ENCODE measurements around the gene KRTAP10-5.
A peak's percentile ranks its signal among the peaks of the same experiment; 100 is the strongest.

The KRTAP10-5 gene

DNA sequence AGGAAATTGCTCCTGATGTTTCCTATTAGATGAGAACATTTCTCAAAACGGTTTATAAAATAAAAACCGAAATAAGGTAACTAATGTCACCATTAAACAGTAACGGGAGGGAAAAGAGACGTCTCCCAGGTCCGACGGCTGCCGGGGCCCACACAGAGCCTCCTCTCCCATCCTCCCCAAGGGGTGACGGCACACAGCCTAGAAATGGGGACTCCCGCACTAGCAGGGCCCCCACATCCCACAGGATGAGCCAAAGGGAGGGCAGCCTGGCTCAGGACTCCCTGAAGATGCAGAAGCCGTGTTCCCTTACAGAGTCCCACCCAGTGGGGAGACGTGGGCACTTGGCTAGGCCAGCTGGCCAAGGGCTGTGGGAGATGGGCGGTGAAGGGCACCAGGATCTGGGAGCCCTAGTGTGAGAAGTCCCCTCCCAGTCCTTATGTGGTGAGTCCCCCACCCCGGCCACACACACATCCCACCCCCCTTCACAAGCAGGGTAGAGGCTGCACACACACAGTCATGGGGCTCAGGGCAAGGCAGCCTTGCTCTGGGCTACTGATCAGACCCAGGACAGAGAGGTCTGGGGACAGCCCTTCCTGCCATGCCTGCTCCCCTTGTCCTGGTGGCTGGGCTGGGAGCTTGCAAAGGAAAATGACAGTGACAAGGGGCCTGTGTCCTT, 25.1 kb downstream of the KRTAP10-5 start:
- Histone ChIP-seq H3K27ac (ENCODE audit: low read depth, low read length) (no peak overlapping the region), H3K27me3 (ENCODE audit: insufficient read depth, low read length, poor library complexity) (no peaks in the 10 kb centered on the region), H2BK15ac (replicated peaks; ENCODE audit: low read depth) (no peak overlapping the region), H3K9ac (ENCODE audit: low read length) (no peak overlapping the region), H3K4me1 (ENCODE audit: control insufficient read depth, low read depth, low read length) (no peaks in the 10 kb centered on the region), H2BK5ac (ENCODE audit: low read length) (no peak overlapping the region), H2AK5ac (ENCODE audit: low read length) (no peak overlapping the region), H2BK120ac (ENCODE audit: low read depth, low read length) (no peak overlapping the region), H3K23ac (ENCODE audit: low read length) (no peak overlapping the region), H4K5ac (ENCODE audit: low read length) (no peak overlapping the region), H3K79me1 (ENCODE audit: low read length) (no peaks in the 10 kb centered on the region), H3K79me2 (ENCODE audit: control insufficient read depth, insufficient read depth, low read length) (no peaks in the 10 kb centered on the region), H3K4me2 (ENCODE audit: low read length) (no peak overlapping the region), H3K4me3 (ENCODE audit: low read length) (no peak overlapping the region), H3K18ac (ENCODE audit: low read length) (no peak overlapping the region), H3K4ac (ENCODE audit: low read depth, low read length) (no peak overlapping the region), H3K56ac (ENCODE audit: low read length) (no peak overlapping the region), H3K36me3 (ENCODE audit: control insufficient read depth, insufficient read depth, low read length) (no peaks in the 10 kb centered on the region), H4K8ac (ENCODE audit: low read depth, low read length) (no peak overlapping the region)
- DNase-seq: no peak
- WGBS (ENCODE audit: extremely low coverage, insufficient coverage, low lambda C conversion rate): no CpG with 5 or more reads among the region's 13 CpGs

DNA sequence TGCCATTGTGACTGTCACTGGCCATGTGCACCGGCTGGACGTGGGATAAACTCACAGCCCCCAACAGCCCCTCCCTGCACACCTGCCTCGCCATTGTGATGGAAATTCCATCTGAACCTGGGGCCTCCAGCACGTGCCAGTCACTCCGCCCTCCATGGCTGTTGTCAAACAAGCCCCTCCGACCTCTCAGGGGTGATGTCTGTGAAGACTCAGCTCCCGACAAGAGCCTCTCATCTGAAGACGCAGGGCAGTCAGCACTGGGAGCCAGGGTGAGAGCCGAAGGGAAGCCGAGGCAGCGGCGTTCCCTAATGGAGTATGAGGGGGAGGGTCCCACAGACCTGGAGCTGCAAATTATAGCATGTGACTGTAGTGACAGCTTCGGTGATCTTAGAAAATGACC, 27.7 kb downstream of the KRTAP10-5 start:
- H3K18ac ChIP-seq (ENCODE audit: low read length): no peak overlapping the region
- no peak for DNase-seq

DNA sequence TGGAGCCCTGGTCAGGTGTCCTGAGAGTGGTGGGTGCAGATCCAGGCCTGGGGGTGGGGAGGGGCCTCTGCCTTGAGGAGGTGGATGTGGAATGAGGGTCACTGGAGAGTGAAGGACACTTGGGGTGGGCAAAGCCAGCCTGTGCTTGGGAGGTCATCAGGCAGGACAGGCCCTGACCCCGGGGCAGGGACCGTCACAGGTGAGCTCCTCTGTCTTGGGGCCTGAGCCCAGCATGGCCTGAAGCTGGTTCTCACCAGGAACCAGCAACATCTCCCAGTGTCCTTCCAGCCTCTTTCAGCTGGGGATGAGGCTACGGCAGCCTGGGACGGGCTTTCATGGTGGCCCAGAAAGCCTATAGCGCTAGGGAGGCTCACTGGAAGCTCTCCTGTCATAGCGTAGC, 28.3 kb downstream of the KRTAP10-5 start:
- Histone ChIP-seq H3K9ac (ENCODE audit: low read length) (no peak overlapping the region), H3K27ac (ENCODE audit: low read depth, low read length) (no peak overlapping the region), H3K27me3 (ENCODE audit: insufficient read depth, low read length, poor library complexity) (no peaks in the 10 kb centered on the region), H3K4me2 (ENCODE audit: low read length) (no peak overlapping the region), H3K79me1 (ENCODE audit: low read length) (no peaks in the 10 kb centered on the region), H3K4me3 (ENCODE audit: low read length) (no peak overlapping the region), H3K4ac (ENCODE audit: low read depth, low read length) (no peak overlapping the region), H4K8ac (ENCODE audit: low read depth, low read length) (no peak overlapping the region), H3K23ac (ENCODE audit: low read length) (no peak overlapping the region), H2BK5ac (ENCODE audit: low read length) (no peak overlapping the region), H3K56ac (ENCODE audit: low read length) (no peak overlapping the region), H3K4me1 (ENCODE audit: control insufficient read depth, low read depth, low read length) (peaks cover 9% of the 10 kb centered on the region), H3K18ac (ENCODE audit: low read length) (no peak overlapping the region), H2BK120ac (ENCODE audit: low read depth, low read length) (no peak overlapping the region), H4K5ac (ENCODE audit: low read length) (no peak overlapping the region), H2AK5ac (ENCODE audit: low read length) (no peak overlapping the region), H3K36me3 (ENCODE audit: control insufficient read depth, insufficient read depth, low read length) (no peaks in the 10 kb centered on the region), H2BK15ac (replicated peaks; ENCODE audit: low read depth) (no peak overlapping the region), H3K79me2 (ENCODE audit: control insufficient read depth, insufficient read depth, low read length) (no peaks in the 10 kb centered on the region)
- no CpG with 5 or more reads among the region's 6 CpGs for WGBS (ENCODE audit: extremely low coverage, insufficient coverage, low lambda C conversion rate)
- no peak for DNase-seq

More for the DNA sequence above, 27.7 kb downstream of the KRTAP10-5 start:
- no peak overlapping the region for H3K23ac ChIP-seq (ENCODE audit: low read length)
- no peak overlapping the region for H3K56ac ChIP-seq (ENCODE audit: low read length)
- H3K9ac ChIP-seq (ENCODE audit: low read length): no peak overlapping the region
- no peak overlapping the region for H3K27ac ChIP-seq (ENCODE audit: low read depth, low read length)
- H3K36me3 ChIP-seq (ENCODE audit: control insufficient read depth, insufficient read depth, low read length): no peaks in the 10 kb centered on the region
- H3K4me3 ChIP-seq (ENCODE audit: low read length): no peak overlapping the region
- no peak overlapping the region for H4K5ac ChIP-seq (ENCODE audit: low read length)
- no peak overlapping the region for H2BK5ac ChIP-seq (ENCODE audit: low read length)
- H3K79me2 ChIP-seq (ENCODE audit: control insufficient read depth, insufficient read depth, low read length): no peaks in the 10 kb centered on the region
- no peak overlapping the region for H2BK120ac ChIP-seq (ENCODE audit: low read depth, low read length)
- H3K4me1 ChIP-seq (ENCODE audit: control insufficient read depth, low read depth, low read length): peaks cover 9% of the 10 kb centered on the region
- no peak overlapping the region for H2AK5ac ChIP-seq (ENCODE audit: low read length)
- no CpG with 5 or more reads among the region's 13 CpGs for WGBS (ENCODE audit: extremely low coverage, insufficient coverage, low lambda C conversion rate)
- no peak overlapping the region for H2BK15ac ChIP-seq (replicated peaks; ENCODE audit: low read depth)
- H3K79me1 ChIP-seq (ENCODE audit: low read length): no peaks in the 10 kb centered on the region
- no peaks in the 10 kb centered on the region for H3K27me3 ChIP-seq (ENCODE audit: insufficient read depth, low read length, poor library complexity)
- no peak overlapping the region for H4K8ac ChIP-seq (ENCODE audit: low read depth, low read length)
- H3K4ac ChIP-seq (ENCODE audit: low read depth, low read length): no peak overlapping the region
- no peak overlapping the region for H3K4me2 ChIP-seq (ENCODE audit: low read length)

DNA sequence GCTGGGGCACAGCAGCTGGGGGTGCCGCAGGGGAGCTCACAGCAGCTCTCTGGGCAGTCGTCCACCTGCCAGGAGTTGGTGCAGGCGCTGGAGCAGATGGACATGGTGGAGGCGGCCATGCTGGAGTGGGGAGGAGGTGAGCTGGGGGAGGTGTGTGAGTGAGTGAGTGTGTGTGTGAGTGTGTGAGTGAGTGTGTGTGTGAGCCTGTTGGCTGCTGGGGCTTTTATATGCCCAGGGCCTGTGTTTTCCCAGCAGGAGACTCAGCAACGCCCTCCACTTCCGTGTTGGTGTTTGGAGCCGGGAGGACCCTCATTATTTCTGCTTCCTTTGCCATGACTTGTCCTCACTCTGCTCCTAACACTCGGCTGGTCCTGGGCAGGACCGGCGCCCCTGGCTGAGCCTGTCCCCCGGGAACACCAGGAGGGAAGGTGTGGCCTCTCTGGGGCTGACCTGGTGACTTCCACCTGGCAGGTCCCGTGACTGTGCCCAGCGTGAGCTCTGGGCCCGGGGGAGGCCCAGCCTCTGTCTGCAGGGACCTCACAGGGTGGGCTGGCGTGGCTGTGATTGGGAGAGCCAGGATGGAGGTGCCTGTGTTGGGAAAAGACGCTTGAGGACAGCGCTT, 29.0 kb downstream of the KRTAP10-5 start, which contains the start of gene KRTAP10-2:
Gene KRTAP10-2, minus strand, starts transcription at position 166 of the 622 bp plus-strand sequence. Its CDS starts 47 bp downstream, at position 119.
- Histone ChIP-seq H3K79me2 (ENCODE audit: control insufficient read depth, insufficient read depth, low read length) (no peaks in the 10 kb centered on the region), H3K36me3 (ENCODE audit: control insufficient read depth, insufficient read depth, low read length) (no peaks in the 10 kb centered on the region), H3K23ac (ENCODE audit: low read length) (no peak within 1 kb of the TSS), H3K4me2 (ENCODE audit: low read length) (no peak within 1 kb of the TSS), H4K8ac (ENCODE audit: low read depth, low read length) (no peak within 1 kb of the TSS), H3K18ac (ENCODE audit: low read length) (no peak within 1 kb of the TSS), H4K5ac (ENCODE audit: low read length) (no peak within 1 kb of the TSS), H3K27ac (ENCODE audit: low read depth, low read length) (no peak within 1 kb of the TSS), H2BK5ac (ENCODE audit: low read length) (no peak within 1 kb of the TSS), H2BK120ac (ENCODE audit: low read depth, low read length) (no peak within 1 kb of the TSS), H2BK15ac (replicated peaks; ENCODE audit: low read depth) (no peak within 1 kb of the TSS), H3K4me3 (ENCODE audit: low read length) (no peak within 1 kb of the TSS), H3K9ac (ENCODE audit: low read length) (no peak within 1 kb of the TSS), H3K27me3 (ENCODE audit: insufficient read depth, low read length, poor library complexity) (no peaks in the 10 kb centered on the region), H3K79me1 (ENCODE audit: low read length) (no peaks in the 10 kb centered on the region), H3K56ac (ENCODE audit: low read length) (peak within 1 kb of the TSS; percentile 34), H3K4me1 (ENCODE audit: control insufficient read depth, low read depth, low read length) (peaks cover 9% of the 10 kb centered on the region), H3K4ac (ENCODE audit: low read depth, low read length) (no peak within 1 kb of the TSS), H2AK5ac (ENCODE audit: low read length) (no peak within 1 kb of the TSS)
- DNase-seq: no peak
- WGBS (ENCODE audit: extremely low coverage, insufficient coverage, low lambda C conversion rate): no CpG with 5 or more reads among the region's 17 CpGs

DNA sequence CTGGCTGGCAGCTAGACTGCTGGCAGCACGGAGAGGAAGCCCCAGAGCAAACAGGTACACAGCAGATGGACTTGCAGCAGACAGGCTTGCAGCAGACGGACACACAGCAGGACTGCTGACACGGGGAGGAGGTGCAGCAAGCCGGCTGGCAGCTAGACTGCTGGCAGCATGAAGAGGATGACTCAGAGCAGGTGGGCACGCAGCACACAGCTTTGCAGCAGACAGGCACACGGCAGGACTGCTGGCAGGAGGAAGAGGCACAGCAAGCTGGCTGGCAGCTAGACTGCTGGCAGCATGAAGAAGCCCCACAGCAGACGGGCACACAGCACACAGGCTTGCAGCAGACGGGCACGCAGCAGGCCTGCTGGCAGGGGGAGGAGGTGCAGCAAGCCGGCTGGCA, 29.6 kb downstream of the KRTAP10-5 start:
- Histone ChIP-seq H3K4ac (ENCODE audit: low read depth, low read length) (no peak overlapping the region), H3K27me3 (ENCODE audit: insufficient read depth, low read length, poor library complexity) (no peaks in the 10 kb centered on the region), H3K79me2 (ENCODE audit: control insufficient read depth, insufficient read depth, low read length) (no peaks in the 10 kb centered on the region), H3K4me3 (ENCODE audit: low read length) (no peak overlapping the region), H3K27ac (ENCODE audit: low read depth, low read length) (no peak overlapping the region), H3K4me2 (ENCODE audit: low read length) (no peak overlapping the region), H4K8ac (ENCODE audit: low read depth, low read length) (no peak overlapping the region), H3K9ac (ENCODE audit: low read length) (no peak overlapping the region), H3K18ac (ENCODE audit: low read length) (no peak overlapping the region), H2BK120ac (ENCODE audit: low read depth, low read length) (no peak overlapping the region), H2BK15ac (replicated peaks; ENCODE audit: low read depth) (no peak overlapping the region), H3K36me3 (ENCODE audit: control insufficient read depth, insufficient read depth, low read length) (no peaks in the 10 kb centered on the region), H3K56ac (ENCODE audit: low read length) (no peak overlapping the region), H4K5ac (ENCODE audit: low read length) (no peak overlapping the region), H2AK5ac (ENCODE audit: low read length) (no peak overlapping the region), H2BK5ac (ENCODE audit: low read length) (no peak overlapping the region), H3K23ac (ENCODE audit: low read length) (no peak overlapping the region), H3K4me1 (ENCODE audit: control insufficient read depth, low read depth, low read length) (peaks cover 9% of the 10 kb centered on the region), H3K79me1 (ENCODE audit: low read length) (no peaks in the 10 kb centered on the region)
- DNase-seq: no peak
- WGBS (ENCODE audit: extremely low coverage, insufficient coverage, low lambda C conversion rate): no CpG with 5 or more reads among the region's 10 CpGs
